HepG2 (cell line): ENCODE measurements around the gene TRIM66. TPM values are rescaled to one million over a fixed set of nuclear protein-coding genes. Genes with fewer than 3 reads are reported as not detected.

Source experiments
- BCL6 ChIP-seq: IDR thresholded peaks from 2 replicates; pipeline ENCODE4 v1.6.1; 2016; ENCODE audit warnings: missing genetic modification reagents, missing compliant biosample characterization
- MLXIP ChIP-seq: sonication (generic); formaldehyde crosslinking; IDR thresholded peaks from 2 replicates; pipeline ENCODE4 v1.9.0; 2021; ENCODE audit warnings: missing genetic modification reagents, borderline replicate concordance
- PCBP1 ChIP-seq: fragments of 200-400 bp; formaldehyde crosslinking; IDR thresholded peaks from 2 replicates; pipeline ENCODE4 v1.6.1; 2017; ENCODE audit warnings: mild to moderate bottlenecking, low read depth, low read length, borderline replicate concordance
- PPARG ChIP-seq: conservative IDR thresholded peaks from 2 replicates; pipeline ENCODE4 v1.6.1; 2016; ENCODE audit warnings: missing biosample characterization, missing genetic modification reagents
- RBM39 ChIP-seq: fragments of 200-400 bp; formaldehyde crosslinking; IDR thresholded peaks from one replicate; pipeline ENCODE4 v1.6.1; 2018; ENCODE audit warnings: antibody characterized with exemption, mild to moderate bottlenecking, low read depth, low read length; ENCODE audit not compliant: poor library complexity, severe bottlenecking
- ZNF251 ChIP-seq: sonication (generic); formaldehyde crosslinking; IDR thresholded peaks from 2 replicates; pipeline ENCODE4 v1.9.0; 2021; ENCODE audit warnings: mild to moderate bottlenecking, missing genetic modification reagents
- ZNF260 ChIP-seq: sonication (generic); formaldehyde crosslinking; IDR thresholded peaks from 2 replicates; pipeline ENCODE4 v1.4.0; 2020; ENCODE audit warnings: missing genetic modification reagents, low read depth, mild to moderate bottlenecking, borderline replicate concordance
- ZNF773 ChIP-seq: sonication (generic); formaldehyde crosslinking; IDR thresholded peaks from 2 replicates; pipeline ENCODE4 v1.4.0; 2020; ENCODE audit warnings: missing genetic modification reagents, borderline replicate concordance
- ZNF782 ChIP-seq: sonication (generic); formaldehyde crosslinking; IDR thresholded peaks from 2 replicates; pipeline ENCODE4 v1.4.0; 2020; ENCODE audit warnings: missing genetic modification reagents, mild to moderate bottlenecking, borderline replicate concordance
- polyA plus RNA-seq, 8 experiments: library from polyadenylated mRNA; depleted of rRNA in 3 of 8; stranded (reverse) in 7 of 8; unstranded in 1 of 8; fragments of >200 nt; fragmentation: Illumina TruSeq in 4 of 8; extraction: Trizol in 4 of 8; gene quantifications; 2 replicates each; pipeline versions ENCODE4 v1.2.1 to v1.2.3, GENCODE V29; 2011 to 2016; ENCODE audit warnings: low read depth in 4 of 8, missing spikeins in 1 of 8, mixed read lengths in 1 of 8; ENCODE audit not compliant: insufficient read depth in 1 of 8
- total RNA-seq, 5 experiments: library from RNA; depleted of rRNA; stranded (reverse); fragments of >200 nt; fragmentation: Illumina TruSeq; extraction: Trizol; gene quantifications; 2 replicates each; pipeline ENCODE4 v1.2.3, GENCODE V29; 2016; ENCODE audit warnings: low read depth in 1 of 5
- TF ChIP-seq, protein P1 (sequence below), 2 experiments: IDR thresholded peaks; 2 replicates each; pipeline ENCODE4 v1.6.1; 2011 to 2012; ENCODE audit warnings: low read length in 2 of 2, borderline replicate concordance in 1 of 2, low read depth in 1 of 2, mild to moderate bottlenecking in 1 of 2, moderate library complexity in 1 of 2

TRIM66 gene
- total and polyA plus RNA-seq, 2 of the 13 experiments (the other 11 are each of a cell fraction or from before 2014, with no cell fraction given), result 4.9 to 6.1 TPM

GRCh38 chr11:8617063-8617462, 65.4 kb downstream of the TRIM66 start (continued):
- TF ChIP-seq, protein P1, sequence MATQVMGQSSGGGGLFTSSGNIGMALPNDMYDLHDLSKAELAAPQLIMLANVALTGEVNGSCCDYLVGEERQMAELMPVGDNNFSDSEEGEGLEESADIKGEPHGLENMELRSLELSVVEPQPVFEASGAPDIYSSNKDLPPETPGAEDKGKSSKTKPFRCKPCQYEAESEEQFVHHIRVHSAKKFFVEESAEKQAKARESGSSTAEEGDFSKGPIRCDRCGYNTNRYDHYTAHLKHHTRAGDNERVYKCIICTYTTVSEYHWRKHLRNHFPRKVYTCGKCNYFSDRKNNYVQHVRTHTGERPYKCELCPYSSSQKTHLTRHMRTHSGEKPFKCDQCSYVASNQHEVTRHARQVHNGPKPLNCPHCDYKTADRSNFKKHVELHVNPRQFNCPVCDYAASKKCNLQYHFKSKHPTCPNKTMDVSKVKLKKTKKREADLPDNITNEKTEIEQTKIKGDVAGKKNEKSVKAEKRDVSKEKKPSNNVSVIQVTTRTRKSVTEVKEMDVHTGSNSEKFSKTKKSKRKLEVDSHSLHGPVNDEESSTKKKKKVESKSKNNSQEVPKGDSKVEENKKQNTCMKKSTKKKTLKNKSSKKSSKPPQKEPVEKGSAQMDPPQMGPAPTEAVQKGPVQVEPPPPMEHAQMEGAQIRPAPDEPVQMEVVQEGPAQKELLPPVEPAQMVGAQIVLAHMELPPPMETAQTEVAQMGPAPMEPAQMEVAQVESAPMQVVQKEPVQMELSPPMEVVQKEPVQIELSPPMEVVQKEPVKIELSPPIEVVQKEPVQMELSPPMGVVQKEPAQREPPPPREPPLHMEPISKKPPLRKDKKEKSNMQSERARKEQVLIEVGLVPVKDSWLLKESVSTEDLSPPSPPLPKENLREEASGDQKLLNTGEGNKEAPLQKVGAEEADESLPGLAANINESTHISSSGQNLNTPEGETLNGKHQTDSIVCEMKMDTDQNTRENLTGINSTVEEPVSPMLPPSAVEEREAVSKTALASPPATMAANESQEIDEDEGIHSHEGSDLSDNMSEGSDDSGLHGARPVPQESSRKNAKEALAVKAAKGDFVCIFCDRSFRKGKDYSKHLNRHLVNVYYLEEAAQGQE (IDR thresholded peaks at IDR 0.05; ENCODE audit: borderline replicate concordance in 1 of 2, low read depth in 1 of 2, low read length in 2 of 2), result no peak
- TF ChIP-seq ZNF251 (CRISPR knock-in tag), result no peak
- TF ChIP-seq PPARG (CRISPR knock-in tag), result no peak
- TF ChIP-seq RBM39, result no peak
- TF ChIP-seq ZNF773 (CRISPR knock-in tag), result no peak
- no peak for TF ChIP-seq ZNF782 (CRISPR knock-in tag)
- TF ChIP-seq MLXIP, result no peak
- TF ChIP-seq BCL6 (CRISPR knock-in tag), result no peak
- TF ChIP-seq PCBP1, result no peak
- TF ChIP-seq ZNF260 (CRISPR knock-in tag), result no peak
- TF ChIP-seq, all 625 proteins: peak for 0
